Posterior vena cava (tissue), 2 donors: ENCODE results near the gene TMEM204. TPM values are rescaled to one million over a fixed set of nuclear protein-coding genes. Genes with fewer than 3 reads are reported as not detected.
"Not testable (repeated sequence)": the region's sequence is repeated elsewhere in the genome, so short reads cannot be mapped to it uniquely, and the experiment has no call there.

Source experiments
- DNase-seq: peaks from one replicate; pipeline ENCODE4 v3.0.0-alpha.2; 2020; ENCODE audit warnings: low spot score
- intact Hi-C, 2 donors: fragments of 100-400 bp; cut with DNase I; formaldehyde crosslinking; loops; one replicate each; pipeline versions ENCODE4 v1.14.1 to v1.14.2; 2022 to 2023
- total RNA-seq, 2 donors: library from RNA; stranded (reverse); fragmentation: NEBNext Ultra II Directional; extraction: Animal tissue kit (Norgen Biotek cat#: 25700); gene quantifications; one replicate each; pipeline ENCODE4 v1.2.1, GENCODE V29; 2021
- donor health status: DM: yes; HTN: yes; CAD: no.
- donor health status: DM: yes; HTN: yes; CAD: no.

The TMEM204 gene
- total RNA-seq, 2 donors from 2014 or later = 23.7 to 36.5 TPM

- intact Hi-C loops = loop anchor here in 1 of 2 donors (5.0 kb wide), 1 partner anchor 102 kb away; no protein-coding TSS in a partner anchor
- no peak for DNase-seq
Observed at GRCh38 chr16:1564325-1564724, 30.9 kb downstream of the TMEM204 start.

GRCh38 chr16:1565083-1565805 is 31.8 kb downstream of the TMEM204 start:
- intact Hi-C loops = no loop called here
- no peak for DNase-seq

GRCh38 chr16:1567988-1568387 is 34.5 kb downstream of the TMEM204 start:
- intact Hi-C loops = no loop called here
- DNase-seq = no peak

- intact Hi-C loops = no loop called here
- DNase-seq = no peak
Observed at GRCh38 chr16:1571012-1571671, 37.7 kb downstream of the TMEM204 start.

- DNase-seq = no peak
- intact Hi-C loops = no loop called here
Observed at GRCh38 chr16:1572673-1573072, 39.2 kb downstream of the TMEM204 start.

- no peak for DNase-seq
- intact Hi-C loops = no loop called here
Observed at GRCh38 chr16:1573301-1573700, 39.8 kb downstream of the TMEM204 start.

- intact Hi-C loops = no loop called here
- DNase-seq = no peak
Observed at GRCh38 chr16:1575578-1575977, 42.1 kb downstream of the TMEM204 start.

GRCh38 chr16:1579214-1579613 is 45.7 kb downstream of the TMEM204 start:
- intact Hi-C loops = no loop called here
- DNase-seq = no peak

GRCh38 chr16:1580256-1580655 is 46.8 kb downstream of the TMEM204 start:
- intact Hi-C loops = no loop called here
- no peak for DNase-seq

- DNase-seq = no peak
- intact Hi-C loops = no loop called here
Observed at GRCh38 chr16:1580956-1581355, 47.5 kb downstream of the TMEM204 start.

GRCh38 chr16:1581804-1582203 is 48.3 kb downstream of the TMEM204 start:
- intact Hi-C loops = no loop called here
- DNase-seq = no peak

GRCh38 chr16:1583180-1583579 is 49.7 kb downstream of the TMEM204 start:
- no peak for DNase-seq
- intact Hi-C loops = no loop called here

- no peak for DNase-seq
- intact Hi-C loops = no loop called here
Observed at GRCh38 chr16:1584926-1585484, 51.5 kb downstream of the TMEM204 start.

- DNase-seq = no peak
- intact Hi-C loops = no loop called here
Observed at GRCh38 chr16:1590366-1590765, 56.9 kb downstream of the TMEM204 start.

GRCh38 chr16:1590930-1591705 is 57.7 kb downstream of the TMEM204 start:
- no peak for DNase-seq
- intact Hi-C loops = no loop called here

GRCh38 chr16:1592446-1592845 is 59.0 kb downstream of the TMEM204 start:
- DNase-seq = no peak
- intact Hi-C loops = no loop called here

- intact Hi-C loops, DNase-seq: not testable (repeated sequence)
Observed at GRCh38 chr16:1595511-1595910, 62.0 kb downstream of the TMEM204 start.

- no peak for DNase-seq
- intact Hi-C loops = no loop called here
Observed at GRCh38 chr16:1596516-1596915, 63.0 kb downstream of the TMEM204 start.

- DNase-seq = no peak
- intact Hi-C loops = no loop called here
Observed at GRCh38 chr16:1597154-1597553, 63.7 kb downstream of the TMEM204 start.

GRCh38 chr16:1601031-1601430 is 67.6 kb downstream of the TMEM204 start:
- DNase-seq = no peak
- intact Hi-C loops = loop anchor here in 1 of 2 donors (5.0 to 10.0 kb wide), 2 partner anchors 56 to 109 kb away; partner anchors contain the start of gene TELO2
